Lung microvascular endothelial cell (primary cell): ENCODE results near the gene FIZ1. TPM values are rescaled to one million over a fixed set of nuclear protein-coding genes. Genes with fewer than 3 reads are reported as not detected.

Experiments used
- DNase-seq, 2 donors: peaks; one replicate each; pipeline versions ENCODE4 v3.0.0 to v3.0.0-alpha.2; 2010; ENCODE audit warnings: low read depth in 2 of 2
- total RNA-seq: library from RNA; depleted of rRNA; stranded (reverse); fragments of >200 nt; gene quantifications from 2 replicates; pipeline ENCODE4 v1.2.1, GENCODE V29; 2014

FIZ1 gene
- total RNA-seq, 1 donor from 2014 or later = 3.2 TPM

GRCh38 chr19:55613930-55614710 lies 14.8 kb upstream of the FIZ1 start:
- DNase-seq = no peak

GRCh38 chr19:55613396-55613795 lies 14.1 kb upstream of the FIZ1 start:
- DNase-seq = no peak

- DNase-seq = no peak
Measured at GRCh38 chr19:55611983-55612645, 12.8 kb upstream of the FIZ1 start.

GRCh38 chr19:55611300-55611982 lies 12.1 kb upstream of the FIZ1 start:
- DNase-seq = no peak

GRCh38 chr19:55609326-55609725 lies 10.0 kb upstream of the FIZ1 start:
- no peak for DNase-seq

GRCh38 chr19:55606817-55607216 lies 7.5 kb upstream of the FIZ1 start:
- DNase-seq = no peak

- DNase-seq = no peak
Measured at GRCh38 chr19:55606471-55606787, 7.1 kb upstream of the FIZ1 start.

- DNase-seq = peak; percentile 81 to 89
Measured at GRCh38 chr19:55605637-55606470, 6.5 kb upstream of the FIZ1 start, which contains the start of gene ZNF865. Gene ZNF865 (plus strand): TSS chr19:55605647. CDS start chr19:55613619, 7,972 bp downstream.

GRCh38 chr19:55605207-55605636 lies 5.9 kb upstream of the FIZ1 start:
- peak; percentile 97 to 98 for DNase-seq

GRCh38 chr19:55603581-55604292 lies 4.4 kb upstream of the FIZ1 start:
- no peak for DNase-seq

- DNase-seq = no peak
Measured at GRCh38 chr19:55603115-55603514, 3.8 kb upstream of the FIZ1 start.

GRCh38 chr19:55602104-55603001 lies 3.0 kb upstream of the FIZ1 start:
- no peak for DNase-seq

GRCh38 chr19:55601084-55601483 lies 1.8 kb upstream of the FIZ1 start:
- no peak for DNase-seq

- DNase-seq = no peak
Measured at GRCh38 chr19:55600662-55601028, 1.3 kb upstream of the FIZ1 start.

GRCh38 chr19:55599842-55600661 lies 735 bp upstream of the FIZ1 start, which contains the start of gene ZNF524:
Gene ZNF524 (plus strand): TSS chr19:55600288. CDS start chr19:55602113, 1,825 bp downstream.
- DNase-seq = peak; percentile 89 to 91

- DNase-seq = peak; percentile 98
Measured at GRCh38 chr19:55598719-55599467, 424 bp downstream of the FIZ1 start.

- no peak for DNase-seq
Measured at GRCh38 chr19:55598034-55598433, 1.3 kb downstream of the FIZ1 start.

- no peak for DNase-seq
Measured at GRCh38 chr19:55597501-55597921, 1.8 kb downstream of the FIZ1 start.
